Smooth muscle cell (in vitro differentiated cells): ENCODE data around the gene PIGK. TPM values are rescaled to one million over a fixed set of nuclear protein-coding genes. Genes with fewer than 3 reads are reported as not detected.
A peak's percentile ranks its signal among the peaks of the same experiment; 100 is the strongest.

Source experiments
- DNase-seq: peaks from one replicate; lab custom pipeline; 2025; ENCODE audit not compliant: unreplicated experiment; lab: John Stamatoyannopoulos, UW
- H2AFZ ChIP-seq: fragments of 200-600 bp; sonication (generic); 2 replicates; pipeline ENCODE4 v1.6.0; 2016; ENCODE audit warnings: antibody characterized with exemption, low read depth, mild to moderate bottlenecking
- H3F3A ChIP-seq: fragments of 200-600 bp; sonication (generic); 2 replicates; pipeline ENCODE4 v1.6.0; 2017; ENCODE audit warnings: antibody characterized with exemption, low read depth
- H3K27ac ChIP-seq: fragments of 200-600 bp; sonication (generic); 2 replicates; pipeline ENCODE4 v1.5.1; 2016; ENCODE audit warnings: low read depth, mild to moderate bottlenecking
- H3K27me3 ChIP-seq: fragments of 200-600 bp; sonication (generic); 2 replicates; pipeline ENCODE4 v1.6.1; 2016; ENCODE audit warnings: low read depth, mild to moderate bottlenecking
- H3K36me3 ChIP-seq: fragments of 200-600 bp; sonication (generic); 2 replicates; pipeline ENCODE4 v1.5.1; 2016; ENCODE audit warnings: low read depth
- H3K4me1 ChIP-seq: fragments of 200-600 bp; sonication (generic); 2 replicates; pipeline ENCODE4 v1.5.1; 2016; ENCODE audit warnings: low read depth
- H3K4me2 ChIP-seq: fragments of 200-600 bp; sonication (generic); 2 replicates; pipeline ENCODE4 v1.6.0; 2016; ENCODE audit warnings: mild to moderate bottlenecking
- H3K4me3 ChIP-seq: fragments of 200-600 bp; sonication (generic); 2 replicates; pipeline ENCODE4 v1.5.1; 2016; ENCODE audit warnings: mild to moderate bottlenecking
- H3K79me2 ChIP-seq: fragments of 200-600 bp; sonication (generic); 2 replicates; pipeline ENCODE4 v1.6.0; 2016; ENCODE audit warnings: low read depth, mild to moderate bottlenecking
- H3K9ac ChIP-seq: fragments of 200-600 bp; sonication (generic); 2 replicates; pipeline ENCODE4 v1.6.0; 2016; ENCODE audit warnings: low read depth
- H3K9me3 ChIP-seq: fragments of 200-600 bp; sonication (generic); replicated peaks from 2 replicates; pipeline ENCODE4 v1.5.1; 2016; ENCODE audit warnings: low read depth
- H4K20me1 ChIP-seq: fragments of 200-600 bp; sonication (generic); 2 replicates; pipeline ENCODE4 v1.6.0; 2016; ENCODE audit warnings: low read depth
- WGBS: methylation state at CpG from one replicate; pipeline ENCODE4 v1.1.7; 2016; ENCODE audit warnings: low lambda C conversion rate; 5-methylcytosine and 5-hydroxymethylcytosine counted together
- polyA plus RNA-seq: library from polyadenylated mRNA; unstranded; fragments of >200 nt; fragmentation: Nextera tagmentation; extraction: Ambion mirVana; gene quantifications from 2 replicates; pipeline ENCODE4 v1.2.1, GENCODE V29; 2016
- total RNA-seq: library from RNA; depleted of rRNA; stranded (reverse); fragments of >200 nt; gene quantifications from 2 replicates; pipeline ENCODE4 v1.2.3, GENCODE V29; 2014
- TF ChIP-seq, protein P1 (sequence below): fragments of 200-600 bp; sonication (generic); IDR thresholded peaks from 2 replicates; pipeline ENCODE4 v1.5.1; 2017; ENCODE audit warnings: borderline replicate concordance, mild to moderate bottlenecking, antibody characterized with exemption; ENCODE audit not compliant: insufficient read depth, poor library complexity, severe bottlenecking

Gene PIGK
- total and polyA plus RNA-seq, 2 experiments from 2014 or later = 18.0 to 39.3 TPM

GRCh38 chr1:77139389-77139788 is 79.8 kb downstream of the PIGK start:
- H3K9me3 ChIP-seq = no peaks in the 10 kb centered on the region
- H3K79me2 ChIP-seq = no peaks in the 10 kb centered on the region
- no peaks in the 10 kb centered on the region for H3K27me3 ChIP-seq
- no peak overlapping the region for H3K9ac ChIP-seq
- H3K4me1 ChIP-seq = no peaks in the 10 kb centered on the region
- H4K20me1 ChIP-seq = no peaks in the 10 kb centered on the region
- H2AFZ ChIP-seq = no peak overlapping the region
- WGBS = 89% methylated on average over 1 of the region's 1 CpG
- H3K4me2 ChIP-seq = no peak overlapping the region
- no peaks in the 10 kb centered on the region for H3K36me3 ChIP-seq
- H3K27ac ChIP-seq = no peak overlapping the region
- DNase-seq = no peak
- H3F3A ChIP-seq = no peaks in the 10 kb centered on the region
- H3K4me3 ChIP-seq = no peak overlapping the region
- TF ChIP-seq, protein P1, sequence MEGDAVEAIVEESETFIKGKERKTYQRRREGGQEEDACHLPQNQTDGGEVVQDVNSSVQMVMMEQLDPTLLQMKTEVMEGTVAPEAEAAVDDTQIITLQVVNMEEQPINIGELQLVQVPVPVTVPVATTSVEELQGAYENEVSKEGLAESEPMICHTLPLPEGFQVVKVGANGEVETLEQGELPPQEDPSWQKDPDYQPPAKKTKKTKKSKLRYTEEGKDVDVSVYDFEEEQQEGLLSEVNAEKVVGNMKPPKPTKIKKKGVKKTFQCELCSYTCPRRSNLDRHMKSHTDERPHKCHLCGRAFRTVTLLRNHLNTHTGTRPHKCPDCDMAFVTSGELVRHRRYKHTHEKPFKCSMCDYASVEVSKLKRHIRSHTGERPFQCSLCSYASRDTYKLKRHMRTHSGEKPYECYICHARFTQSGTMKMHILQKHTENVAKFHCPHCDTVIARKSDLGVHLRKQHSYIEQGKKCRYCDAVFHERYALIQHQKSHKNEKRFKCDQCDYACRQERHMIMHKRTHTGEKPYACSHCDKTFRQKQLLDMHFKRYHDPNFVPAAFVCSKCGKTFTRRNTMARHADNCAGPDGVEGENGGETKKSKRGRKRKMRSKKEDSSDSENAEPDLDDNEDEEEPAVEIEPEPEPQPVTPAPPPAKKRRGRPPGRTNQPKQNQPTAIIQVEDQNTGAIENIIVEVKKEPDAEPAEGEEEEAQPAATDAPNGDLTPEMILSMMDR = no peak

DNA sequence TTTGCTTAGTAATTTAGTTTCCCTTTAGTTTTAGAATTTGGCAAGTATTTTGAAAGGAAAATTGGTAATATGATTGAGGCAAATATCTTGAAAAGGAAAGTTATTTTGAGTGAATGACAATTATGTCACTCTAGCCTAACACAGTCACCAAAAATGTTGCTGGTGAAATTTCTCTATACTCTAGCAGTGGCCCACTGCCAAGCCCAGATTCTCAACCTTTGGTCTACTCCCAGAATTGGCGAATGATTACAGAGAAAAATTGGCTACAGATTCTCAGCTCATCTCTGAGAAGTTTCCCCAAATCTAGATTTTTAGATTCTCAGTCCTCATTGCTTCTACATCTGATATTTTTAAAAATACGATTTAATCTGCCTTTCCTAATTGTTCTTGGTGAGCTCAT is 84.9 kb downstream of the PIGK start:
- no peaks in the 10 kb centered on the region for H3F3A ChIP-seq
- H4K20me1 ChIP-seq = no peaks in the 10 kb centered on the region
- no peaks in the 10 kb centered on the region for H3K36me3 ChIP-seq
- H3K79me2 ChIP-seq = no peaks in the 10 kb centered on the region
- 94% methylated on average over 2 of the region's 2 CpGs for WGBS
- H3K4me2 ChIP-seq = no peak overlapping the region
- DNase-seq = no peak
- no peaks in the 10 kb centered on the region for H3K4me1 ChIP-seq
- H2AFZ ChIP-seq = no peak overlapping the region
- no peak overlapping the region for H3K27ac ChIP-seq
- H3K4me3 ChIP-seq = no peak overlapping the region
- no peaks in the 10 kb centered on the region for H3K27me3 ChIP-seq
- TF ChIP-seq, protein P1 = no peak
- no peak overlapping the region for H3K9ac ChIP-seq
- no peaks in the 10 kb centered on the region for H3K9me3 ChIP-seq

DNA sequence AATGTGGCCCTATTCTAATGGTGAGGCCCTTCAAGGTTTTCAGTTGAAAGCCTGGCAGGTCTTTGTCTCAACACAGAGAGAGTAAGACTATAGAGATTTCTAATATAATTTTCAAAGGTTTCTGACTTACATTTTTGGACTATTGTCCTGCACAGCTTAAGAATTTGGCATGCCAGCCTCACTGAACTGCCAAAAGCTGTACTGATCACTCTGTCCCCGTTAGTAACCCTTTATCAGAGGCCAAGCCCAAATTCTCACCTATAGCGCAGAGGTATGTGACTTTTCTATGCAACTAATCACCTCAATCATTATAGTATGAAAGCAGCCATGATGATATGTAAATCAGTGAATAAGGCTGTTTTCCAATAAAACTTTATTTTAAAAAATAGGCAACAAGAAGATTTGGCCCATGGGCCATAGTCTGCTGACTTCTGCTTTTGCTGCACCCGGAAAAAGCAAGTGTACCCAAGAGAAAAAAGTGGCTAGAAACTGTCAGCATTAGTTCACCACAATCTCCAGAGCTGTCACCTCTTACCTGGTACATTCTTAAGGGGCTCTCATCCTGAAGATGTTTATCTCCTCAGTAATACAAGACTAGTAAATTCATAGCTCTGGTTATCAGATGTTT is 85.4 kb downstream of the PIGK start:
- Histone ChIP-seq H3K4me1 (no peaks in the 10 kb centered on the region), H3K4me3 (no peak overlapping the region), H3K36me3 (no peaks in the 10 kb centered on the region), H3K9ac (no peak overlapping the region), H4K20me1 (no peaks in the 10 kb centered on the region), H3K27ac (no peak overlapping the region), H3F3A (no peaks in the 10 kb centered on the region), H3K27me3 (no peaks in the 10 kb centered on the region), H2AFZ (no peak overlapping the region), H3K9me3 (no peaks in the 10 kb centered on the region), H3K79me2 (no peaks in the 10 kb centered on the region), H3K4me2 (no peak overlapping the region)
- no peak for DNase-seq
- WGBS = 97% methylated on average over 3 of the region's 3 CpGs
- TF ChIP-seq, protein P1 = no peak

GRCh38 chr1:77126307-77126706 is 92.9 kb downstream of the PIGK start:
- Histone ChIP-seq H4K20me1 (no peaks in the 10 kb centered on the region), H3K27ac (no peak overlapping the region), H3K4me3 (no peak overlapping the region), H2AFZ (no peak overlapping the region), H3K4me2 (no peak overlapping the region), H3K27me3 (no peaks in the 10 kb centered on the region), H3F3A (no peaks in the 10 kb centered on the region), H3K9me3 (no peaks in the 10 kb centered on the region), H3K36me3 (no peaks in the 10 kb centered on the region), H3K4me1 (no peaks in the 10 kb centered on the region), H3K9ac (no peak overlapping the region), H3K79me2 (no peaks in the 10 kb centered on the region)
- TF ChIP-seq, protein P1 = peak; percentile 78
- DNase-seq = no peak
- 8% methylated on average over 2 of the region's 2 CpGs for WGBS
